Vagina (tissue), 2 donors: ENCODE measurements around the gene CFB. TPM values are rescaled to one million over a fixed set of nuclear protein-coding genes. Genes with fewer than 3 reads are reported as not detected.

Experiments
- DNase-seq, 2 donors: peaks; one replicate each; pipeline ENCODE4 v3.0.0-alpha.2; 2017; ENCODE audit errors: extremely low spot score in 2 of 2
- H3K27ac ChIP-seq: fragments of 200-600 bp; sonication (generic); one replicate; pipeline ENCODE4 v1.5.1; 2019
- H3K27me3 ChIP-seq: fragments of 200-600 bp; sonication (generic); one replicate; pipeline ENCODE4 v1.5.1; 2019
- H3K36me3 ChIP-seq, 2 donors: fragments of 200-600 bp; sonication (generic); one replicate each; pipeline ENCODE4 v1.5.1; 2017 to 2019
- H3K4me1 ChIP-seq: fragments of 200-600 bp; sonication (generic); one replicate; pipeline ENCODE4 v1.5.1; 2019
- H3K4me3 ChIP-seq, 2 donors: fragments of 200-600 bp; sonication (generic); 1 replicate in 1 of 2; 2 replicates in 1 of 2; pipeline ENCODE4 v1.5.1; 2016 to 2019
- H3K9me3 ChIP-seq: fragments of 200-600 bp; sonication (generic); one replicate; pipeline ENCODE4 v1.5.1; 2019
- POLR2A ChIP-seq, 2 donors: fragments of 450-650 bp; IDR thresholded peaks; one replicate each; pipeline ENCODE4 v1.6.1; 2017; ENCODE audit warnings: antibody characterized with exemption in 2 of 2, mild to moderate bottlenecking in 2 of 2, moderate library complexity in 2 of 2
- POLR2AphosphoS5 ChIP-seq, 2 donors: sonication (generic); formaldehyde crosslinking; IDR thresholded peaks; one replicate each; pipeline ENCODE4 v1.9.0; 2017; ENCODE audit warnings: antibody characterized with exemption in 2 of 2, mild to moderate bottlenecking in 2 of 2, low read depth in 1 of 2; ENCODE audit not compliant: insufficient read depth in 1 of 2
- intact Hi-C: fragments of 100-400 bp; cut with DNase I; formaldehyde crosslinking; loops from one replicate; pipeline ENCODE4 v1.15.1; 2023
- total RNA-seq: library from RNA; depleted of rRNA; stranded (reverse); fragments of >200 nt; gene quantifications from one replicate; pipeline ENCODE4 v1.2.3, GENCODE V29; 2016
- TF ChIP-seq, protein P1 (sequence below), 3 experiments: fragments of 450-650 bp in 2 of 3; fragments of 200-600 bp in 1 of 3; sonication (generic) in 1 of 3; IDR thresholded peaks; one replicate each; pipeline ENCODE4 v1.5.1; 2017 to 2019; ENCODE audit warnings: antibody characterized with exemption in 3 of 3, mild to moderate bottlenecking in 2 of 3, moderate library complexity in 2 of 3

The CFB gene
- total RNA-seq, 1 donor from 2014 or later: 9.6 TPM

GRCh38 chr6:31966506-31966905 lies 20.6 kb downstream of the CFB start:
- no peak overlapping the region for H3K4me3 ChIP-seq
- TF ChIP-seq, protein P1, sequence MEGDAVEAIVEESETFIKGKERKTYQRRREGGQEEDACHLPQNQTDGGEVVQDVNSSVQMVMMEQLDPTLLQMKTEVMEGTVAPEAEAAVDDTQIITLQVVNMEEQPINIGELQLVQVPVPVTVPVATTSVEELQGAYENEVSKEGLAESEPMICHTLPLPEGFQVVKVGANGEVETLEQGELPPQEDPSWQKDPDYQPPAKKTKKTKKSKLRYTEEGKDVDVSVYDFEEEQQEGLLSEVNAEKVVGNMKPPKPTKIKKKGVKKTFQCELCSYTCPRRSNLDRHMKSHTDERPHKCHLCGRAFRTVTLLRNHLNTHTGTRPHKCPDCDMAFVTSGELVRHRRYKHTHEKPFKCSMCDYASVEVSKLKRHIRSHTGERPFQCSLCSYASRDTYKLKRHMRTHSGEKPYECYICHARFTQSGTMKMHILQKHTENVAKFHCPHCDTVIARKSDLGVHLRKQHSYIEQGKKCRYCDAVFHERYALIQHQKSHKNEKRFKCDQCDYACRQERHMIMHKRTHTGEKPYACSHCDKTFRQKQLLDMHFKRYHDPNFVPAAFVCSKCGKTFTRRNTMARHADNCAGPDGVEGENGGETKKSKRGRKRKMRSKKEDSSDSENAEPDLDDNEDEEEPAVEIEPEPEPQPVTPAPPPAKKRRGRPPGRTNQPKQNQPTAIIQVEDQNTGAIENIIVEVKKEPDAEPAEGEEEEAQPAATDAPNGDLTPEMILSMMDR (IDR thresholded peaks at IDR 0.05): no peak
- TF ChIP-seq POLR2A (IDR thresholded peaks at IDR 0.05) (no peak), POLR2AphosphoS5 (IDR thresholded peaks at IDR 0.05; ENCODE audit: insufficient read depth in 1 of 2, low read depth in 1 of 2) (no peak)
- no peak for DNase-seq
- intact Hi-C loops: no loop called here
- no peak overlapping the region for H3K27ac ChIP-seq
- H3K4me1 ChIP-seq: peaks cover 17% of the 10 kb centered on the region
- H3K9me3 ChIP-seq: no peaks in the 10 kb centered on the region
- peaks cover 0 to 84% of the 10 kb centered on the region in 2 donors for H3K36me3 ChIP-seq
- H3K27me3 ChIP-seq: no peaks in the 10 kb centered on the region

DNA sequence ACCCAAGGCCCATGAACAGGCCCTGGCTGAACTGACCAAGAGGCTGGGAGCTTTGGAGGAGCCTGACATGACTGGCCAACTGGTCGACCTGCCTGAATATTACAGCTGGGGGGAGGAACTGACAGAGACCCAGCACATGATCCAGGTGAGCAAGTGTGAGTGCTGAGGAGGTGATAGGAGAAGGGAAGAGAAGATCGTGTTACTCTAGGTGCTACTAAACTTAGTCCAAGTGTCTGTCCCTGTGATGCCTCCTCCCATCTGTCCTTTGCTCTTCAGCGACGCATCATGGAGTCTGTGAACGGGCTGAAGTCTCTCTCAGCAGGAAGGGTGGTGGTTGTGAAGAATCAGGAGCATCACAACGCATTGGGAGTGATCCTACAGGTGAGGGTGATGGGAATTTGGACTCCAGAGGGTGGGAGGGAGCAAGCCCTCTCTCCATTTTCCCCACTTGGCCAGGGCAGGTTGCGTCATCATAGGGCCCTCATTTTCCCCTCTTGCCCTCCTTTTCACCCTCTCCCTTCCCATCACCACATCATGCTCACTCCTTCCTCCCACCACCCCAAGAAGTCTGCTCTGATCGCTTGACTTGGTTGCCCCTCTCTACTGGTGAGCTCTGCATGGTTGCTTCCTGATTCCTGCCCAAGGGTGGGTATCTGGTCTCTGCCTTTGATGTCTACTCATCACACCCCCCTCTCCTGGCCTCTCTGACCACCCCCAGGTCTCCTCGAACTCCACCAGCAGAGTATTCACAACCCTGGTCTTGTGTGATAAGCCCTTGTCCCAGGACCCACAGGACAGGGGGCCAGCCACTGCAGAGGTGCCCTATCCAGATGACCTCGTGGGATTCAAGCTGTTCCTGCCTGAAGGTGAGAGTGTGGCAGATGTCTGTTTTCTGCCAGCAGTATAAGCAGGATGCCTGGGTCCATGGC lies 21.4 kb downstream of the CFB start:
- no peak for DNase-seq
- Histone ChIP-seq H3K9me3 (no peaks in the 10 kb centered on the region), H3K27me3 (no peaks in the 10 kb centered on the region), H3K36me3 (peaks cover 0 to 78% of the 10 kb centered on the region in 2 donors), H3K27ac (no peak overlapping the region), H3K4me3 (no peak overlapping the region), H3K4me1 (peaks cover 20% of the 10 kb centered on the region)
- TF ChIP-seq POLR2AphosphoS5 (IDR thresholded peaks at IDR 0.05; ENCODE audit: insufficient read depth in 1 of 2, low read depth in 1 of 2): no peak
- TF ChIP-seq POLR2A (IDR thresholded peaks at IDR 0.05): no peak
- TF ChIP-seq, protein P1 (IDR thresholded peaks at IDR 0.05): no peak
- intact Hi-C loops: no loop called here

- Histone ChIP-seq H3K4me3 (no peak overlapping the region), H3K27me3 (no peaks in the 10 kb centered on the region), H3K27ac (no peak overlapping the region), H3K9me3 (no peaks in the 10 kb centered on the region), H3K4me1 (peaks cover 24% of the 10 kb centered on the region), H3K36me3 (peaks cover 0 to 71% of the 10 kb centered on the region in 2 donors)
- TF ChIP-seq, protein P1 (IDR thresholded peaks at IDR 0.05): no peak
- TF ChIP-seq POLR2AphosphoS5 (IDR thresholded peaks at IDR 0.05; ENCODE audit: insufficient read depth in 1 of 2, low read depth in 1 of 2): no peak
- TF ChIP-seq POLR2A (IDR thresholded peaks at IDR 0.05): no peak
- DNase-seq: no peak
- intact Hi-C loops: no loop called here
Observed at GRCh38 chr6:31967926-31968320, 22.0 kb downstream of the CFB start.

DNA sequence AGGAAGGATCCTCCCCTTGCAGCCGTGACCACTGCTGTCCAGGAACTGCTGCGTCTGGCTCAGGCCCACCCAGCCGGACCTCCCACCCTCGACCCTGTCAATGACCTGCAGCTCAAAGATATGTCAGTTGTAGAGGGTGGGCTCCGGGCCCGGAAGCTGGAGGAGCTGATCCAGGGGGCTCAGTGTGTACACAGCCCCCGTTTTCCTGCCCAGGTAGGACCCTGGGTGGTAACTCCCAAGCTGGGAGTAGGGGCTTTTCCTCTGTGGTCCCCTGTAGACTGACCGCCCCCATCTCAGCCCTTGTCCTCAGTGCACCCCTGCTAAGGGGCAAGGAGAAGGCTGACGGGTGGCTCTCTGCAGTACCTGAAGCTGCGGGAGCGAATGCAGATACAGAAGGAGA lies 22.4 kb downstream of the CFB start:
- Histone ChIP-seq H3K4me3 (no peak overlapping the region), H3K9me3 (no peaks in the 10 kb centered on the region), H3K36me3 (peaks cover 0 to 67% of the 10 kb centered on the region in 2 donors), H3K27ac (no peak overlapping the region), H3K4me1 (peaks cover 28% of the 10 kb centered on the region), H3K27me3 (no peaks in the 10 kb centered on the region)
- intact Hi-C loops: no loop called here
- DNase-seq: no peak
- no peak for TF ChIP-seq POLR2A (IDR thresholded peaks at IDR 0.05)
- TF ChIP-seq, protein P1 (IDR thresholded peaks at IDR 0.05): no peak
- no peak for TF ChIP-seq POLR2AphosphoS5 (IDR thresholded peaks at IDR 0.05; ENCODE audit: insufficient read depth in 1 of 2, low read depth in 1 of 2)
